Activated naive CD8-positive, alpha-beta T cell treated with anti-CD3 and anti-CD28 coated beads, Interleukin-2, amount 50 U/mL, for 24 hours (primary cell): ENCODE measurements around the gene CAPN5.
"Not testable (repeated sequence)": the region's sequence is repeated elsewhere in the genome, so short reads cannot be mapped to it uniquely, and the experiment has no call there.

Source experiments
- ATAC-seq: fragments of 150-1000 bp; cut with Tn5 transposase; one replicate; pipeline ENCODE4 v1.10.0; 2021
- DNase-seq: peaks from one replicate; pipeline ENCODE4 v3.0.0; 2021
- H3K27ac Mint-ChIP-seq: one replicate; pipeline ENCODE4 v1.8.0; 2021; ENCODE audit warnings: mild to moderate bottlenecking, mixed read lengths
- H3K27me3 Mint-ChIP-seq: one replicate; pipeline ENCODE4 v1.8.0; 2021; ENCODE audit warnings: mixed read lengths
- H3K36me3 Mint-ChIP-seq: one replicate; pipeline ENCODE4 v1.8.0; 2021; ENCODE audit warnings: low read depth, mixed read lengths
- H3K4me1 Mint-ChIP-seq: one replicate; pipeline ENCODE4 v1.8.0; 2021; ENCODE audit warnings: mixed read lengths
- H3K4me3 Mint-ChIP-seq: one replicate; pipeline ENCODE4 v1.8.0; 2021; ENCODE audit warnings: mild to moderate bottlenecking, moderate library complexity, mixed read lengths
- H3K9me3 Mint-ChIP-seq: one replicate; pipeline ENCODE4 v1.8.0; 2021; ENCODE audit warnings: mixed read lengths

Gene CAPN5

DNA sequence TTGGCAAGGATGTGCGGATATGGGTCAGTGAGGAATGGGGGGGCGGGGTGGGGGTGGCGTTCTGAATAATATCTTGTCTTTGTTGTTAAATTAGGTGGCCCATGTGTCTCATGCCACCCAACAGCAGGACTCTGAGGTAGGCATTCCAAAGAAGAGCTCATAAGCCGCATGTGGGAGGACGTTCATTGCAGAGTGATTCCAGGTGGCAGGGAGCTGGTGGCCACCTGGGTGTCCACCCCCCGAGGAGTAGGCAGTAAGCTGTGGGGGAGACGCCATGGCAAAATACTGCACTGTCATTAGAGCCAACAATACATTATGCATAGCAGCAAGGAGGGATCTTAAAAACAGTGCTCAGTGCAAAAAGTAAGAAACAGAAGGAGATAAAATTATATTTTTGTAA is 14.3 kb upstream of the CAPN5 start:
- peaks cover 4% of the 10 kb centered on the region for H3K9me3 Mint-ChIP-seq
- no peak for ATAC-seq
- no peak overlapping the region for H3K4me3 Mint-ChIP-seq
- peaks cover 1% of the 10 kb centered on the region for H3K36me3 Mint-ChIP-seq
- DNase-seq, result no peak
- H3K4me1 Mint-ChIP-seq, result no peaks in the 10 kb centered on the region
- no peak overlapping the region for H3K27ac Mint-ChIP-seq
- no peaks in the 10 kb centered on the region for H3K27me3 Mint-ChIP-seq

DNA sequence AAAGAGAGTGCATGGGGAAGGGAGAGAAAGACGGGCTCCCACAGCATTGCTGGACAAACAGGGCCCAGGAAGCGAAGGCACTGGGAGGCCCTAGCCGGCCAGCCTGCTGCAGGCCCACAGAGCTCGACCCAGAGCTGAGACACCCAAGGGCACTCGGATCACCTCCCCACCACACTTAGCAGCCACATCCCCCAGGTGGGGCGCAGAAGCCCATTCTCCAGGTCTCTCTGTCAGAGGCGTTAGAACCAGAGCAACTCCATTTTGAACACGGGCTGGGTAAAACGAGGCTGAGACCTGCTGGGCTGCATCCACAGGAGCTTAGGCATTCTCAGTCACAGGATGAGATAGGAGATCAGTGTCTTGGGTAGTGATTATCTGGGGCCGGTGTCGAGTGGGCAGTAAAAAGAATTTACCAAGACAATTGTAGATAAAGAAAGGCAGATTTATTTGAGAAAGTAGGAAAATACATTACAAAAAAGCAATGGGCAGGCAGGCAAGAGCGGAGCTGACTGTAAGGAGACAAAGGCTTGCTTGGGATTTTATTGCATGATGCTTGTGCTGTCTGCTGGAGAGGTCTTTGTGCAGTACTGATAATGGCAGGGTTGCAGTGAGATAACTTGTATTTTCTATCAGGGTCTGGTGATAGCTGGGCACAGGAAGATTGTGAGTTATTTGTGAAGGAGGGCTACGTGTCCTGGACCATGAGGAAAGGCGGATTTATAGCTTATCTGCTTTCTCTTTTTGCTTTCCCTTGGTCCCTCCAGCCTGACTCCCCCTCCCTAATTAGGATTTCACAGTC is 13.4 kb upstream of the CAPN5 start:
- peaks cover 1% of the 10 kb centered on the region for H3K36me3 Mint-ChIP-seq
- no peak for ATAC-seq
- H3K9me3 Mint-ChIP-seq, result peaks cover 4% of the 10 kb centered on the region
- H3K4me3 Mint-ChIP-seq, result no peak overlapping the region
- H3K4me1 Mint-ChIP-seq, result no peaks in the 10 kb centered on the region
- no peak overlapping the region for H3K27ac Mint-ChIP-seq
- H3K27me3 Mint-ChIP-seq, result no peaks in the 10 kb centered on the region
- no peak for DNase-seq

DNA sequence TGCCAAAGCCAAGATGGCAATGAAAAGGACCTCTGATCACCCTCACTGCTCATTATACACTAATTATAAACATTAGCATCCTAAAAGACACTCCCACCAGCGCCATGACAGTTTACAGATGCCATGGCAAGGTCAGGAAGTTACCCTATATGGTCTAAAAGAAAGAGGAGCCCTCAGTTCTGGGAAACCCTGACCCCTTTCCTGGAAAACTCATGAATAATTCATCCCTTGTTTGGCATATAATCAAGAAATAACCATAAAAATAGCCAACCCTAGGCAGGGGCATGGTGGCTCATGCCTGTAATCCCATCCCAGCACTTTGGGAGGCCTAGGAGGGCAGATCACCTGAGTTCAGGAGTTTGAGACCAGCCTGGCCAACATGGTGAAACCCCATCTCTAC is 12.7 kb upstream of the CAPN5 start:
- Mint-ChIP-seq H3K36me3 (peaks cover 1% of the 10 kb centered on the region), H3K4me1 (no peaks in the 10 kb centered on the region), H3K4me3 (no peak overlapping the region), H3K9me3 (peaks cover 4% of the 10 kb centered on the region), H3K27ac (no peak overlapping the region), H3K27me3 (no peaks in the 10 kb centered on the region)
- no peak for ATAC-seq
- no peak for DNase-seq

DNA sequence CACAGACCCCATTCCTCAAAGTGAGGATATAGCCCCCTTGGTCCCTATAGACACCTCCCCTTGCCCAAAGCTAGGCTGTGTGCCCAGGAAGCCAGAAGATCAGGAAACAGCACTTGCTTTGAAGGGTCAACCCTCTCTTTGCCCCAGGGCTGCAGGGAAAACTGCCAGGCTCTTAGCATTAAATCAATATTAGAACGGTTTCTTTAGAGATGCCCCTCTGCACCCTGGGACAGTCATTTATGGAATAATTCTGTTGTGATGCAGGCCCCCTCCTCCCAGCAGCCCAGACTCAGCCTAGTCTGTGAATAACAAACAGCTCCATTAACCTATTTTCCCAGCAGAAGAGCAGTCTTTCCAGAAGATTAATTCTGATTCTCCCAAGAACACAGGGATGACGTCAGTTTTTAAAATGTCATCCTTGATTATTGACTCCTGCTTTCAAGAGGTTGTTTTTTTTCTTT is 11.6 kb upstream of the CAPN5 start:
- no peak for DNase-seq
- ATAC-seq, result no peak
- no peaks in the 10 kb centered on the region for H3K4me1 Mint-ChIP-seq
- H3K36me3 Mint-ChIP-seq, result peaks cover 1% of the 10 kb centered on the region
- H3K9me3 Mint-ChIP-seq, result peaks cover 4% of the 10 kb centered on the region
- no peak overlapping the region for H3K4me3 Mint-ChIP-seq
- no peaks in the 10 kb centered on the region for H3K27me3 Mint-ChIP-seq
- no peak overlapping the region for H3K27ac Mint-ChIP-seq

DNA sequence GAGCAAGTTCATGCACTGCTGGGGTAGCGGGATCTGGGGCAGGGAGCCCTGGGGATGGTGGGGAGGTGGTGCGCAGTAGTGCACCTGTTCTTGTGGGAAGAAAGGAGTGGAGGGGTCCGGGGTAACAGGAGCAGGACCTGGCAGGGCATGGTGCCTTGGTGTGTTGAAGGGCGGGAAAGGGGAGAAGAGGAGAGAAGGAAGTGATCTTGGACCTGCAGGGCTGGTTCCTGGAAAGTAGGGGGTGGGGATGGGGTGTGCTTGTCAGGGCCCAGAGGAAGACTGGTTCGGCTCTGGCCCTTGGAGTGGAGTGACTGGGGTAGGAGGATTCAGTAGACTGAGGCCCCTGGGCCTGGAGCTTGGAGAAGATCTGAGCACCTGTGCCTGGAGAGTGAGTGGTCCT is 10.9 kb upstream of the CAPN5 start:
- Mint-ChIP-seq H3K27ac (no peak overlapping the region), H3K9me3 (peaks cover 4% of the 10 kb centered on the region), H3K27me3 (no peaks in the 10 kb centered on the region), H3K4me1 (no peaks in the 10 kb centered on the region), H3K4me3 (no peak overlapping the region), H3K36me3 (peaks cover 1% of the 10 kb centered on the region)
- no peak for ATAC-seq
- DNase-seq, result no peak

DNA sequence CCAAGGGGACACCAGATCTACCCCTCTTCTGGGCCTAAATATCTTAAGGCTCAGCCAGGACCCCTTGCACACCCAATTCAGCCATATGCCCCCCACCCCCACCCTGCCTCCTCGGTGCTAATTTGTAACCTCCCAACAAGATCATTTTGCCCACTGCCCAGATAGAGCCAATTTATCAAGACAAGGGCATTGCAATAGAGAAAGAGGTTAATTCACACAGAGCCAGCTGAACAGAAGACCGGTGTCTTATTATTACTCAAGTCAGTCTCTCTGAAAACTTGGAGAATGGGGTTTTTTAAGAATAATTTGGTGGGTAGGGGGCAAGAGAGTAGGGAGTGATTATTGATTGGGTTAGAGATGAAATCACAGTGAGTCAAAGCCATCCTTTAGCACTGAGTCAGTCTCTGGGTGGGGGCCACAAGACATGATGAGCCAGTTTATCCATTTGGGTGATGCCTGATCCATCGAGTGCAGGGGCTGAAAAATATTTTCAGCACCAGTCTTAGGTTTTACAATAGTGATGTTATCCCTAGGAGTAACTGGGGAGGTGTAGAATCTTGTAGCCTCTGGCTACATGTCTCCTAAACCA is 9.9 kb upstream of the CAPN5 start:
- ATAC-seq (no peak), DNase-seq (no peak)
- no peak overlapping the region for H3K4me3 Mint-ChIP-seq
- no peaks in the 10 kb centered on the region for H3K27me3 Mint-ChIP-seq
- no peaks in the 10 kb centered on the region for H3K4me1 Mint-ChIP-seq
- H3K36me3 Mint-ChIP-seq, result peaks cover 1% of the 10 kb centered on the region
- peaks cover 4% of the 10 kb centered on the region for H3K9me3 Mint-ChIP-seq
- no peak overlapping the region for H3K27ac Mint-ChIP-seq

DNA sequence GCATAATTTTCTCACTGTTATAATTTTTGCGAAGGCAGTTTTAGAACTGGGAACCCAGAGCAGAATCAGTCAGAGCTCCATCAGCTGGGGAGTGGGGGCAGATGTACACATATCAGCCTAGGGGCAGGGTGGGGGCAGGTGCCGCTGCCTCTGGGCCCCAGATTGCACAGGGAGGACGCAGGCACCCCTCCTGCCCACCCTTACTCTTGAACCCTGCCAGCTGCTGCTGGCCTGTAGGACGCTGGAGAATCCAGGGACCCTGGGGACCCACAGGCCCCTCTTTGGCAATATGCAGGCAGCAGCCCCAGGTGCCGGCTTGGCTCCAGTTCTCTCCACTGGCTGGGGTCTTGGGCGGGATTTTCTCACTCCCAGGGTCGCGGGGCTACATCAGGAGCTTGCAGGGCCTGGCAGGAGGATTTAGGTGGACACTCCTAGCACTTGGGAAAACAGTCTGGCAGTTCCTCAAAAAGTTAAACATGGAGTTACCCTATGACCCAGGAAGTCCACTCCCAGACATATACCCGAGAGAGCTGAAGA is 8.8 kb upstream of the CAPN5 start:
- H3K27ac Mint-ChIP-seq, result no peak overlapping the region
- DNase-seq, result no peak
- no peaks in the 10 kb centered on the region for H3K27me3 Mint-ChIP-seq
- peaks cover 4% of the 10 kb centered on the region for H3K9me3 Mint-ChIP-seq
- ATAC-seq, result no peak
- no peak overlapping the region for H3K4me3 Mint-ChIP-seq
- peaks cover 1% of the 10 kb centered on the region for H3K36me3 Mint-ChIP-seq
- H3K4me1 Mint-ChIP-seq, result no peaks in the 10 kb centered on the region

DNA sequence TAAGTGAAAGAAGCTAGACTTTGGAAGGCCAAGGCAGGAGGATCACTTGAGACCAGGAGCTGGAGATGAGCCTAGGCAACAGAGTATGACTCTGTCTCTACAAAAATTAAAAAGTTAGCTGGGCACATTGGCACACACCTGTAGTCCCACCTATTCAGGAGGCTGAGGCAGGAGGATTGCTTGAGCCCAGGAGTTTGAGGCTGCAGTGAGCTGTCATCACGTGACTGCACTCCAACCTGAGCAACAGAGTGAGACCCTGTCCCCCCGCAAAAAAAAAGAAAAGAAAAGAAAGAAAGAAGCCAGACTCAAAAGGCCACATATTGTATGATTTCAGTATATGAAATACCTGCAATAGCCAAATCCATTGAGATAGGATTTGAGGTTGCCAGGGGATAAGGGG is 7.9 kb upstream of the CAPN5 start:
- no peaks in the 10 kb centered on the region for H3K4me1 Mint-ChIP-seq
- H3K27me3 Mint-ChIP-seq, result no peaks in the 10 kb centered on the region
- H3K27ac Mint-ChIP-seq, result no peak overlapping the region
- DNase-seq, result no peak
- ATAC-seq, result no peak
- H3K4me3 Mint-ChIP-seq, result no peak overlapping the region
- peaks cover 1% of the 10 kb centered on the region for H3K36me3 Mint-ChIP-seq
- peaks cover 4% of the 10 kb centered on the region for H3K9me3 Mint-ChIP-seq

DNA sequence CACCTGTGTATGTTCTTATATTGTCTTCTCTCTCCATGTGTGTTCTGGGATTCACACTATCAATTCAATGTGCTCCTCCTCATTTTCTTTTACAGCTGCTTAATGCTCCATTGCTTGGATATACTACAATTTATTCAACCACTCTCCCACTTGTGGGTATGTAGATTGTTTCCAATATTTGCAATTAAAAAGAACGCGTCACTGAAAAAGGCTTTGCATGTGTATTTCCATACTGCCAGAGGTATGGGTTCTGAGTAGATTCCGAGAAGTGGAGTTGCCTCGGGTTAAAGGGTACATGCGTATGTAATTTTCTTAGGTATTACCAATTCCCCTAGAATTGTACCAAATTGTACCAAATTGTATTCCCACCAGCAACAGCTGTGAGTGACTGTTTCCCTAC is 7.0 kb upstream of the CAPN5 start:
- Mint-ChIP-seq H3K4me1 (no peaks in the 10 kb centered on the region), H3K27me3 (no peaks in the 10 kb centered on the region), H3K4me3 (no peak overlapping the region), H3K27ac (no peak overlapping the region), H3K9me3 (peaks cover 4% of the 10 kb centered on the region), H3K36me3 (peaks cover 1% of the 10 kb centered on the region)
- DNase-seq, result no peak
- no peak for ATAC-seq

DNA sequence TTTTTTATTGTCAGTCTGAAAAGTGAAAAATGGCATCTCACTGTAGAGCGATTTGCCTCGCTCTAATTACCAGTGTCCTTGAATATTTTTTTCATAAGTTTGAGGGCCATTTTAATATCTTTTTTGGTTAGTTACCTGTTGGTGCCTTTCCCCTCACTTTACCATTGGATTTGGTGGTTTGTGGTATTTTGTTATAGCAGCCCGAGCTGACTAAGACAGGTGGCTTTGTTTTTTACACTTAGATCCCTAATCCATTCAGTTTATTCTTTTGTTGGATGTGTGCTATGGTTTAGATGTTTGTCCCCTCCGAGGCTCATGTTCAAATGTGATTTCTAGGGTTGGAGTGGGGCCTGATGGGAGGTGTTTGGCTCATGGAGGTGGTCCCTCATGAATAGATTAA is 6.5 kb upstream of the CAPN5 start:
- Mint-ChIP-seq H3K4me3 (no peak overlapping the region), H3K36me3 (peaks cover 1% of the 10 kb centered on the region), H3K27ac (no peak overlapping the region), H3K9me3 (peaks cover 4% of the 10 kb centered on the region), H3K27me3 (no peaks in the 10 kb centered on the region), H3K4me1 (no peaks in the 10 kb centered on the region)
- DNase-seq (no peak), ATAC-seq (no peak)

DNA sequence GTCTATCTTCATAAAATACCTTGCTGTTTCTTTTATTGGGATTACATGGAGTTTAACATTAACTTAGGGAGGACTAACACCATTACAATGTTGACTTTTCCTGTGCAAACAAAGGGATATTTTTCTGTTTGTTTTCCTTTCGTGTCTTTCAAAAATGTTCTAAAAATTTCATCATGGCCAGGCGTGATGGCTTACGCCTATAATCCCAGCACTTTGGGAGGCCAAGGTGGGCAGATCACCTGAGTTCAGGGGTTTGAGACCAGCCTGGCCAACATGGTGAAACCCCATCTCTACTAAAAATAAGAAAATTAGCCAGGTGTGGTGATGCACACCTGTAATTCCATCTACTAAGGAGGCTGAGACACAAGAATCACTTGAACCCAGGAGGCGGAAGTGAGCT is 5.5 kb upstream of the CAPN5 start:
- not testable (repeated sequence) for DNase-seq, H3K4me3 Mint-ChIP-seq, H3K27me3 Mint-ChIP-seq, H3K9me3 Mint-ChIP-seq, H3K27ac Mint-ChIP-seq, H3K4me1 Mint-ChIP-seq, H3K36me3 Mint-ChIP-seq, ATAC-seq

DNA sequence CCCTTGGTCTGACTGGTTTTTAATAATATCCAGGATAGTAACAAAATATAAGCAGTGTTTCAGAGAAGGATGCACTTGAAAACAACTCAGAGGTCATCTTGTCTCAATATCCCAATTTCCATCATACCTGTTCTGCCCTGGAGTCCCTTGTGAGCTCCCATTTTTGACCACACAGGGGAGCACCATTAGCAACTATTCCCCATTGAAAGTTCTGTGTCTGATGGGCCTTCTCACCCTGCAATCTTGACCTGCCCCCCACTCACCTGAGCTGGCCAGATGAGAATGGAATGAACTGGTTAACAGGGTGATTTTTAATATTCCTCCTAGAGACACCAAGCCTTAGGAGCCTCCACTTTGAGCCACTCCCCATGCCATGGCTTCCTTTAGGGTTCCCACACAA is 3.8 kb upstream of the CAPN5 start:
- H3K27me3 Mint-ChIP-seq, result no peaks in the 10 kb centered on the region
- ATAC-seq (no peak), DNase-seq (no peak)
- H3K4me3 Mint-ChIP-seq, result no peak overlapping the region
- no peaks in the 10 kb centered on the region for H3K9me3 Mint-ChIP-seq
- H3K4me1 Mint-ChIP-seq, result peaks cover 9% of the 10 kb centered on the region
- H3K27ac Mint-ChIP-seq, result no peak overlapping the region
- H3K36me3 Mint-ChIP-seq, result no peaks in the 10 kb centered on the region

DNA sequence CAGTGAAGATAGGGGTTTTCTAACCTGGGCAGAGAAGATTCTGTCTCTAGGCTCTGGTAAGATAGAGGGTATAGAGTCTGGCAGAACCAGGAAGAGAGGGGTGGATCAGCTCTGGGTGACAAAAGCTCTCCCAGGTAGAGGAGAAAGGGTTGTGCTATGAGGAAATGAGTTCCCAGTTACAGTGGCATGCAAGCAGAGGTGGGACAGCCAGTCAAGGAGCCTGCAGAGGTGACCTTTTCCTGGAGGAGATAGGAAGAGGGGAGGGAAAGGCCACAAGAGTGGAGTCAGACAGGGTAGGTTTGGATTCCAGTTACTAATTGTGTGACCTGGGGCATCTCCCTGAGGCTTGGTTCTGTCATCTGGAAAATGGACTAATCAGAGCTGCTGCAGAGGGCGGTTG is 3.4 kb upstream of the CAPN5 start:
- ATAC-seq (no peak), DNase-seq (no peak)
- Mint-ChIP-seq H3K9me3 (no peaks in the 10 kb centered on the region), H3K27ac (no peak overlapping the region), H3K4me1 (peaks cover 9% of the 10 kb centered on the region), H3K27me3 (no peaks in the 10 kb centered on the region), H3K4me3 (no peak overlapping the region), H3K36me3 (no peaks in the 10 kb centered on the region)

DNA sequence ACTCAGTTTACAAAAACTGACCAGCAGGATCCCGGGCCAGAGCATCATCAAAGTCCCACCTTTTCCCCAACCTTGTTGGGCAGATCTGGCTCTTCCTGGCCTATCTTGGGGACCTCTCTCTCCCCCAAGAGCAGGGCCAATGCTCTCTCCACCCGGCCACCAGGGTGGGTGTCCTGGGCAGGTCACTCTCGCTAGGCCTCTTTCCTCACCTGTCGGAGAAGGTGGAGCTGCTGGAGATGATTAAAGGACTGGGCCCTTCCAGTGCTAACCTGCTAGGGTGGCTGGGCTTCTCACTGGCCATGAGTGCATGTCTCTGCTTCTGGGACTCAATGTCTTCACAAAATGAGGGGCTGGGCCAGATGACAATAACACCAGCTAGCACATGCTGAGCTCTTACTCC is 2.9 kb upstream of the CAPN5 start:
- H3K36me3 Mint-ChIP-seq, result no peaks in the 10 kb centered on the region
- no peak overlapping the region for H3K4me3 Mint-ChIP-seq
- no peaks in the 10 kb centered on the region for H3K9me3 Mint-ChIP-seq
- no peak overlapping the region for H3K27ac Mint-ChIP-seq
- peaks cover 9% of the 10 kb centered on the region for H3K4me1 Mint-ChIP-seq
- no peak for DNase-seq
- no peaks in the 10 kb centered on the region for H3K27me3 Mint-ChIP-seq
- no peak for ATAC-seq

DNA sequence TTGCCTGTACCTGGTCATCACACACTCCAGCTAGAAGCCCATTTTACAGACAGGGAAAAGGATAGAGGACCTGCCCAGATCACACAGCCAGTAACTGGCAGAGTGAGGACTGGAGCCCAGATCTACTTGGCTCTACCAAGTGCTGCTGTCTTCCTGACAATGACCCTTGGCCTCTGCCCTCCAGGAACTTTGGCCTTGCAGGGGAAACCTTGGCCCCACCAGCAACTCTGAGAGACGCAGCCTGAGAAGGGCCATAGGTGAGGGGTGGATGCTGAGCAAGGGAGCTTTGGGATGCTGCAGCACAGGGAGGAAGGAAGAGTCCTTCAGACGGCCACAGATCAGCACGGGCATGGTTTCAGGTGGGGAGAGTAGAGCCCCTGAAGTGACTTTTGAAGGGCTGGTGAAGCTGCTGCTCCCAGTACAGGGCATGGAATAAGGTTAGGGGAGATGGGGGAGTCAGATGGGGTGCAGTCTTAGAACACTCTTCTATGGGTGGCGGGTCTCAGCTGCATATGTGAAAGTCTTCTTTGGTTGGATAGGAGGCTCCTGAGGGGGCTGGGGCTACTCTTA is 2.0 kb upstream of the CAPN5 start:
- DNase-seq (no peak), ATAC-seq (no peak)
- Mint-ChIP-seq H3K4me3 (no peak overlapping the region), H3K27me3 (no peaks in the 10 kb centered on the region), H3K9me3 (no peaks in the 10 kb centered on the region), H3K27ac (no peak overlapping the region), H3K36me3 (no peaks in the 10 kb centered on the region), H3K4me1 (peaks cover 9% of the 10 kb centered on the region)
